ENCODE measurements around the gene SGCB. TPM values are rescaled to one million over a fixed set of nuclear protein-coding genes. Genes with fewer than 3 reads are reported as not detected.

SGCB gene
- total RNA-seq, 1 donor from 2014 or later, result 51.8 TPM

GRCh38 chr4:52012651-52013050 is 25.4 kb downstream of the SGCB start:
- no peak for DNase-seq (ENCODE audit: low spot score)
- Mint-ChIP-seq H3K27me3 (ENCODE audit: insufficient read depth, low read depth) (no peaks in the 10 kb centered on the region), H3K4me3 (no peak overlapping the region), H3K9me3 (no peaks in the 10 kb centered on the region), H3K27ac (no peak overlapping the region), H3K4me1 (no peaks in the 10 kb centered on the region), H3K36me3 (peaks cover 4% of the 10 kb centered on the region)
- H3F3A ChIP-seq (ENCODE audit: low read depth), result peaks cover 14% of the 10 kb centered on the region
- H3K27me3 ChIP-seq, result no peaks in the 10 kb centered on the region
- no peak overlapping the region for H3K4me3 ChIP-seq
- H2AFZ ChIP-seq (replicated peaks), result no peak overlapping the region
- no peaks in the 10 kb centered on the region for H3K9me3 ChIP-seq (ENCODE audit: low read depth)
- H3K79me2 ChIP-seq (ENCODE audit: low read depth), result no peaks in the 10 kb centered on the region
- peaks cover 18% of the 10 kb centered on the region for H3K4me1 ChIP-seq
- H4K20me1 ChIP-seq (ENCODE audit: low read depth), result no peaks in the 10 kb centered on the region
- no peak overlapping the region for H3K4me2 ChIP-seq
- TF ChIP-seq EZH2 (IDR thresholded peaks at IDR 0.05), result no peak
- TF ChIP-seq, protein P1, sequence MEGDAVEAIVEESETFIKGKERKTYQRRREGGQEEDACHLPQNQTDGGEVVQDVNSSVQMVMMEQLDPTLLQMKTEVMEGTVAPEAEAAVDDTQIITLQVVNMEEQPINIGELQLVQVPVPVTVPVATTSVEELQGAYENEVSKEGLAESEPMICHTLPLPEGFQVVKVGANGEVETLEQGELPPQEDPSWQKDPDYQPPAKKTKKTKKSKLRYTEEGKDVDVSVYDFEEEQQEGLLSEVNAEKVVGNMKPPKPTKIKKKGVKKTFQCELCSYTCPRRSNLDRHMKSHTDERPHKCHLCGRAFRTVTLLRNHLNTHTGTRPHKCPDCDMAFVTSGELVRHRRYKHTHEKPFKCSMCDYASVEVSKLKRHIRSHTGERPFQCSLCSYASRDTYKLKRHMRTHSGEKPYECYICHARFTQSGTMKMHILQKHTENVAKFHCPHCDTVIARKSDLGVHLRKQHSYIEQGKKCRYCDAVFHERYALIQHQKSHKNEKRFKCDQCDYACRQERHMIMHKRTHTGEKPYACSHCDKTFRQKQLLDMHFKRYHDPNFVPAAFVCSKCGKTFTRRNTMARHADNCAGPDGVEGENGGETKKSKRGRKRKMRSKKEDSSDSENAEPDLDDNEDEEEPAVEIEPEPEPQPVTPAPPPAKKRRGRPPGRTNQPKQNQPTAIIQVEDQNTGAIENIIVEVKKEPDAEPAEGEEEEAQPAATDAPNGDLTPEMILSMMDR (IDR thresholded peaks at IDR 0.05), result no peak
- no peak for TF ChIP-seq EZH2phosphoT487 (IDR thresholded peaks at IDR 0.05)
- H3K9ac ChIP-seq, result no peak overlapping the region
- H3K36me3 ChIP-seq, result peaks cover 10% of the 10 kb centered on the region
- H3K27ac ChIP-seq, result no peak overlapping the region

- Mint-ChIP-seq H3K36me3 (peaks cover 4% of the 10 kb centered on the region), H3K27me3 (ENCODE audit: insufficient read depth, low read depth) (no peaks in the 10 kb centered on the region), H3K4me3 (no peak overlapping the region), H3K27ac (no peak overlapping the region), H3K4me1 (no peaks in the 10 kb centered on the region), H3K9me3 (no peaks in the 10 kb centered on the region)
- H4K20me1 ChIP-seq (ENCODE audit: low read depth), result no peaks in the 10 kb centered on the region
- no peak overlapping the region for H3K4me3 ChIP-seq
- H3K9me3 ChIP-seq (ENCODE audit: low read depth), result no peaks in the 10 kb centered on the region
- no peak overlapping the region for H3K4me2 ChIP-seq
- no peaks in the 10 kb centered on the region for H3K79me2 ChIP-seq (ENCODE audit: low read depth)
- no peak overlapping the region for H3K27ac ChIP-seq
- TF ChIP-seq EZH2phosphoT487 (IDR thresholded peaks at IDR 0.05) (no peak), EZH2 (IDR thresholded peaks at IDR 0.05) (no peak)
- TF ChIP-seq, protein P1 (IDR thresholded peaks at IDR 0.05), result no peak
- H3K9ac ChIP-seq, result no peak overlapping the region
- peaks cover 8% of the 10 kb centered on the region for H3F3A ChIP-seq (ENCODE audit: low read depth)
- no peaks in the 10 kb centered on the region for H3K27me3 ChIP-seq
- DNase-seq (ENCODE audit: low spot score), result no peak
- H3K36me3 ChIP-seq, result peaks cover 10% of the 10 kb centered on the region
- H2AFZ ChIP-seq (replicated peaks), result no peak overlapping the region
- H3K4me1 ChIP-seq, result peaks cover 13% of the 10 kb centered on the region
Observed at GRCh38 chr4:52010986-52011385, 27.1 kb downstream of the SGCB start.

DNA sequence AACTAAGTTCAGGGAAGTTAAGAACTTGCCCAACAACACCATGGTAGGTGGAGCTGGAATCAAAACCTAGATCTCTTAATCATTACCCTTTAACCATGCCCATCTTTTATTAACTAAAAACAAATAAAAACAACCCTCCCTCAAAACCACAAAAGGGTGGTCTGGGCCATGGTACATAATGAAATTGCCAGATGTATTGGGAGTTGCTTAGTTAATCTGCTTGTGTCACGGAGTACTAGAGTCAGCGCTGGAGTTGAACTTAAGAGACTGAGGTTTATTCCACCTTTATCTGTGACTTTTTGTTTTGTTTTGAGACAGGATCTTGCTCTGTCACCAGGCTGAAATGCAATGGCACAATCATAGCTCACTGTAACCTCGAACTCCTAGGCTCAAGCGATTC is 31.2 kb downstream of the SGCB start:
- DNase-seq (ENCODE audit: low spot score), result no peak
- peaks cover 2% of the 10 kb centered on the region for H3K36me3 Mint-ChIP-seq
- no peaks in the 10 kb centered on the region for H3K79me2 ChIP-seq (ENCODE audit: low read depth)
- no peak overlapping the region for H2AFZ ChIP-seq (replicated peaks)
- H3K27ac Mint-ChIP-seq, result no peak overlapping the region
- H3K4me3 ChIP-seq, result no peak overlapping the region
- no peak overlapping the region for H3K27ac ChIP-seq
- no peak overlapping the region for H3K4me3 Mint-ChIP-seq
- H3K4me1 Mint-ChIP-seq, result no peaks in the 10 kb centered on the region
- H3K9me3 ChIP-seq (ENCODE audit: low read depth), result no peaks in the 10 kb centered on the region
- no peaks in the 10 kb centered on the region for H3K9me3 Mint-ChIP-seq
- TF ChIP-seq EZH2phosphoT487 (IDR thresholded peaks at IDR 0.05) (no peak), EZH2 (IDR thresholded peaks at IDR 0.05) (no peak)
- TF ChIP-seq, protein P1 (IDR thresholded peaks at IDR 0.05), result no peak
- H3K9ac ChIP-seq, result no peak overlapping the region
- H4K20me1 ChIP-seq (ENCODE audit: low read depth), result no peaks in the 10 kb centered on the region
- H3K27me3 Mint-ChIP-seq (ENCODE audit: insufficient read depth, low read depth), result no peaks in the 10 kb centered on the region
- H3K4me1 ChIP-seq, result no peaks in the 10 kb centered on the region
- H3F3A ChIP-seq (ENCODE audit: low read depth), result no peaks in the 10 kb centered on the region
- H3K36me3 ChIP-seq, result peaks cover 4% of the 10 kb centered on the region
- no peak overlapping the region for H3K4me2 ChIP-seq
- H3K27me3 ChIP-seq, result no peaks in the 10 kb centered on the region

Data from neural progenitor cell (in vitro differentiated cells).